Measurements from ENCODE around the gene AFF4. TPM values are rescaled to one million over a fixed set of nuclear protein-coding genes. Genes with fewer than 3 reads are reported as not detected.
"Not testable (repeated sequence)": the region's sequence is repeated elsewhere in the genome, so short reads cannot be mapped to it uniquely, and the experiment has no call there.

Gene AFF4
- total and polyA plus RNA-seq, 2 of the 4 experiments (the other 2 are of a cell fraction), result 27.3 to 57.2 TPM

GRCh38 chr5:132945315-132945714 lies 18.1 kb downstream of the AFF4 start:
- H3K9me3 ChIP-seq (ENCODE audit: control insufficient read depth, insufficient read depth, low read length); H4K8ac ChIP-seq (ENCODE audit: low read depth in 2 of 2, low read length in 2 of 2); H2BK20ac ChIP-seq (ENCODE audit: low read depth, low read length); H3K18ac ChIP-seq (ENCODE audit: low read depth, low read length); H3K36me3 ChIP-seq (ENCODE audit: control insufficient read depth, insufficient read depth, low read length); in situ Hi-C loops (cut with MboI; ENCODE audit: low sequenced_read_pairs); H3K4me3 ChIP-seq (ENCODE audit: insufficient read depth, low read depth, low read length); H3K14ac ChIP-seq (replicated peaks; ENCODE audit: low read depth, low read length); H2BK5ac ChIP-seq (ENCODE audit: low read depth, low read length, poor library complexity, severe bottlenecking); intact Hi-C loops (cut with micrococcal nuclease); H2BK15ac ChIP-seq (ENCODE audit: low read depth, low read length); H3K56ac ChIP-seq (ENCODE audit: extremely low read depth, insufficient read depth, low read length); H2BK120ac ChIP-seq (ENCODE audit: low read depth, low read length); H4K91ac ChIP-seq (ENCODE audit: insufficient read depth, low read depth, low read length); H2AFZ ChIP-seq (replicated peaks; ENCODE audit: low read length, poor library complexity); H3K27ac ChIP-seq (ENCODE audit: insufficient read depth, low read length); H3K4ac ChIP-seq (ENCODE audit: low read depth, low read length); ATAC-seq (ENCODE audit: low read depth); H4K5ac ChIP-seq (ENCODE audit: low read depth, low read length); H3K23ac ChIP-seq (ENCODE audit: low read depth, low read length); H3K9ac ChIP-seq (ENCODE audit: low read depth, low read length); BruUV-seq (replicated peaks); dilution Hi-C loops (cut with HindIII; ENCODE audit: low sequenced_read_pairs, unreplicated experiment); H2AK9ac ChIP-seq (replicated peaks; ENCODE audit: low read depth, low read length, poor library complexity); DNase-seq; H3K27me3 ChIP-seq (ENCODE audit: control insufficient read depth, insufficient read depth, low read length); H3K4me2 ChIP-seq (ENCODE audit: low read depth, low read length); H2AK5ac ChIP-seq (ENCODE audit: low read depth, low read length); CTCF ChIA-PET: not testable (repeated sequence)
- POLR2A ChIA-PET (ENCODE audit: unreplicated experiment), result interaction anchor here (0.6 kb wide), 1 partner anchor 18 kb away, joined by 3 read pairs; no protein-coding TSS in a partner anchor
- H4K20me1 ChIP-seq (ENCODE audit: insufficient read depth, low read length), result peaks cover 99% of the 10 kb centered on the region
- H3K79me1 ChIP-seq (ENCODE audit: low read depth in 1 of 2, low read length in 2 of 2), result peaks cover 9 to 71% of the 10 kb centered on the region in 2 experiments
- H3K4me1 ChIP-seq (ENCODE audit: control insufficient read depth, insufficient read depth, low read length), result peaks cover 15% of the 10 kb centered on the region
- H3K9me1 ChIP-seq (ENCODE audit: insufficient read depth, low read length), result peaks cover 28% of the 10 kb centered on the region
- WGBS, 2 experiments (ENCODE audit: extremely low coverage in 2 of 2, insufficient read length in 1 of 2), result no CpG with 5 or more reads among the region's 4 CpGs
